ENCODE measurements around the gene MRPL10. TPM values are rescaled to one million over a fixed set of nuclear protein-coding genes. Genes with fewer than 3 reads are reported as not detected.

The MRPL10 gene
- total RNA-seq, 1 donor from 2014 or later = 48.2 TPM

GRCh38 chr17:47838636-47839035, 7.3 kb upstream of the MRPL10 start:
- Histone ChIP-seq H3K4me2 (no peak overlapping the region), H3K9ac (no peak overlapping the region), H3K4me3 (no peak overlapping the region), H3K36me3 (no peaks in the 10 kb centered on the region), H3K79me2 (ENCODE audit: low read depth) (peaks cover 7% of the 10 kb centered on the region), H3K27me3 (no peaks in the 10 kb centered on the region), H3K27ac (no peak overlapping the region), H2AFZ (replicated peaks) (no peak overlapping the region), H3K9me3 (ENCODE audit: low read depth) (no peaks in the 10 kb centered on the region), H4K20me1 (ENCODE audit: low read depth) (no peaks in the 10 kb centered on the region), H3F3A (ENCODE audit: low read depth) (no peaks in the 10 kb centered on the region), H3K4me1 (peaks cover 10% of the 10 kb centered on the region)
- H3K4me3 Mint-ChIP-seq = no peak overlapping the region
- peaks cover 28% of the 10 kb centered on the region for H3K4me1 Mint-ChIP-seq
- H3K9me3 Mint-ChIP-seq = no peaks in the 10 kb centered on the region
- no peak for DNase-seq (ENCODE audit: low spot score)
- TF ChIP-seq CTCF (IDR thresholded peaks at IDR 0.05) = no peak
- TF ChIP-seq EZH2phosphoT487 (IDR thresholded peaks at IDR 0.05) = no peak
- no peak for TF ChIP-seq EZH2 (IDR thresholded peaks at IDR 0.05)
- H3K36me3 Mint-ChIP-seq = peaks cover 4% of the 10 kb centered on the region
- peaks cover 9% of the 10 kb centered on the region for H3K27me3 Mint-ChIP-seq (ENCODE audit: insufficient read depth, low read depth)
- H3K27ac Mint-ChIP-seq = no peak overlapping the region

GRCh38 chr17:47837401-47838039, 6.2 kb upstream of the MRPL10 start:
- Histone ChIP-seq H3K4me3 (no peak overlapping the region), H2AFZ (replicated peaks) (no peak overlapping the region), H3K9me3 (ENCODE audit: low read depth) (no peaks in the 10 kb centered on the region), H3K27me3 (no peaks in the 10 kb centered on the region), H3F3A (ENCODE audit: low read depth) (no peaks in the 10 kb centered on the region), H3K9ac (no peak overlapping the region), H3K4me1 (peaks cover 5% of the 10 kb centered on the region), H3K4me2 (no peak overlapping the region), H4K20me1 (ENCODE audit: low read depth) (no peaks in the 10 kb centered on the region), H3K79me2 (ENCODE audit: low read depth) (peaks cover 7% of the 10 kb centered on the region), H3K27ac (no peak overlapping the region), H3K36me3 (no peaks in the 10 kb centered on the region)
- no peak for DNase-seq (ENCODE audit: low spot score)
- no peak for TF ChIP-seq CTCF (IDR thresholded peaks at IDR 0.05)
- TF ChIP-seq EZH2 (IDR thresholded peaks at IDR 0.05) = no peak
- no peak for TF ChIP-seq EZH2phosphoT487 (IDR thresholded peaks at IDR 0.05)
- no peak overlapping the region for H3K27ac Mint-ChIP-seq
- H3K9me3 Mint-ChIP-seq = no peaks in the 10 kb centered on the region
- peaks cover 8% of the 10 kb centered on the region for H3K27me3 Mint-ChIP-seq (ENCODE audit: insufficient read depth, low read depth)
- H3K4me1 Mint-ChIP-seq = peaks cover 21% of the 10 kb centered on the region
- peaks cover 4% of the 10 kb centered on the region for H3K36me3 Mint-ChIP-seq
- peak overlapping the region; percentile 41 for H3K4me3 Mint-ChIP-seq

- no peak overlapping the region for H3K9ac ChIP-seq
- TF ChIP-seq CTCF (IDR thresholded peaks at IDR 0.05) (no peak), EZH2 (IDR thresholded peaks at IDR 0.05) (no peak), EZH2phosphoT487 (IDR thresholded peaks at IDR 0.05) (no peak)
- no peak overlapping the region for H3K4me3 ChIP-seq
- peaks cover 3% of the 10 kb centered on the region for H3F3A ChIP-seq (ENCODE audit: low read depth)
- H3K9me3 Mint-ChIP-seq = no peaks in the 10 kb centered on the region
- peaks cover 12% of the 10 kb centered on the region for H3K27me3 Mint-ChIP-seq (ENCODE audit: insufficient read depth, low read depth)
- no peak overlapping the region for H3K4me2 ChIP-seq
- no peak overlapping the region for H3K27ac ChIP-seq
- peaks cover 7% of the 10 kb centered on the region for H3K79me2 ChIP-seq (ENCODE audit: low read depth)
- H3K27me3 ChIP-seq = no peaks in the 10 kb centered on the region
- no peaks in the 10 kb centered on the region for H3K9me3 ChIP-seq (ENCODE audit: low read depth)
- no peak overlapping the region for H2AFZ ChIP-seq (replicated peaks)
- H3K4me1 Mint-ChIP-seq = peaks cover 22% of the 10 kb centered on the region
- peaks cover 4% of the 10 kb centered on the region for H3K36me3 Mint-ChIP-seq
- H3K27ac Mint-ChIP-seq = no peak overlapping the region
- H3K4me1 ChIP-seq = peaks cover 5% of the 10 kb centered on the region
- H3K36me3 ChIP-seq = no peaks in the 10 kb centered on the region
- no peak for DNase-seq (ENCODE audit: low spot score)
- no peaks in the 10 kb centered on the region for H4K20me1 ChIP-seq (ENCODE audit: low read depth)
- no peak overlapping the region for H3K4me3 Mint-ChIP-seq
Measured at GRCh38 chr17:47836601-47837000, 5.3 kb upstream of the MRPL10 start.

All from neural progenitor cell (in vitro differentiated cells).